GM12878 (cell line): ENCODE results near the gene TLL2. TPM values are rescaled to one million over a fixed set of nuclear protein-coding genes. Genes with fewer than 3 reads are reported as not detected.

Source experiments
- ATAC-seq: fragments of 200-7000 bp; cut with Tn5 transposase; 3 replicates; pipeline ENCODE4 v1.9.1; 2020; ENCODE audit warnings: mild to moderate bottlenecking, moderate library complexity
- BruUV-seq: library from RNA; stranded (reverse); fragments of 400-500 nt; replicated peaks from 2 replicates; lab custom pipeline; 2021; lab: Mats Ljungman, UMichigan
- CTCF ChIA-PET: fragments of 300-600 bp; sonication (Branson Sonifier 250); formaldehyde crosslinking; extraction: SDS; loops from one replicate; lab custom pipeline; 2021; ENCODE audit warnings: inconsistent platforms; lab: Yijun Ruan, JAX
- POLR2A ChIA-PET: fragments of 350-600 bp; formaldehyde crosslinking; extraction: SDS; loops from one replicate; lab custom pipeline; 2021; ENCODE audit warnings: inconsistent platforms; lab: Charles Lee
- RAD21 ChIA-PET: fragments of 300-600 bp; sonication (Branson Sonifier 250); formaldehyde crosslinking; loops from one replicate; lab custom pipeline; 2023; ENCODE audit warnings: antibody characterized with exemption; ENCODE audit not compliant: unreplicated experiment; lab: Charles Lee
- SMC1A ChIA-PET: fragments of 300-600 bp; sonication (Branson Sonifier 250); formaldehyde crosslinking; loops from one replicate; lab custom pipeline; 2023; ENCODE audit not compliant: unreplicated experiment, uncharacterized antibody; lab: Charles Lee
- DNase-seq: peaks from one replicate; pipeline ENCODE4 v3.0.0-alpha.2; 2011; ENCODE audit warnings: low read depth, low spot score
- FAIRE-seq: peaks from 3 replicates; lab custom pipeline; 2011; peaks lifted over from hg19 to GRCh38; lab: Jason Lieb, UNC
- H2AFZ ChIP-seq: 2 replicates; pipeline ENCODE4 v1.6.0; 2011; ENCODE audit warnings: low read depth, low read length, control low read depth; ENCODE audit not compliant: control insufficient read depth
- H3K27ac ChIP-seq: 2 replicates; pipeline ENCODE4 v1.5.1; 2011; ENCODE audit warnings: control low read depth; ENCODE audit not compliant: control insufficient read depth, insufficient read depth
- H3K27me3 ChIP-seq, 2 experiments: replicated peaks in 1 of 2; 2 replicates each; pipeline versions ENCODE4 v1.6.0 to v1.6.1; 2011; ENCODE audit warnings: low read length in 1 of 2; ENCODE audit not compliant: control insufficient read depth in 2 of 2, insufficient read depth in 2 of 2
- H3K36me3 ChIP-seq, 2 experiments: 2 replicates each; pipeline ENCODE4 v1.5.1; 2011; ENCODE audit warnings: low read length in 1 of 2; ENCODE audit not compliant: control insufficient read depth in 2 of 2, insufficient read depth in 2 of 2
- H3K4me1 ChIP-seq: 2 replicates; pipeline ENCODE4 v1.6.1; 2011; ENCODE audit warnings: mild to moderate bottlenecking, low read length, moderate library complexity, mixed read lengths; ENCODE audit not compliant: control insufficient read depth, insufficient read depth
- H3K4me2 ChIP-seq: 2 replicates; pipeline ENCODE4 v1.6.0; 2011; ENCODE audit warnings: control low read depth; ENCODE audit not compliant: control insufficient read depth, insufficient read depth
- H3K4me3 ChIP-seq: fragments of 200-600 bp; sonication (generic); 2 replicates; pipeline ENCODE4 v1.5.1; 2016
- H3K79me2 ChIP-seq: 2 replicates; pipeline ENCODE4 v1.6.0; 2011; ENCODE audit warnings: low read length; ENCODE audit not compliant: control insufficient read depth, insufficient read depth
- H3K9ac ChIP-seq: 2 replicates; pipeline ENCODE4 v1.8.0; 2011; ENCODE audit warnings: low read length, control low read depth, mixed read lengths; ENCODE audit not compliant: control insufficient read depth, insufficient read depth
- H3K9me3 ChIP-seq: replicated peaks from 3 replicates; pipeline ENCODE4 v1.5.1; 2011; ENCODE audit warnings: mild to moderate bottlenecking, low read length; ENCODE audit not compliant: control insufficient read depth, insufficient read depth
- H4K20me1 ChIP-seq: 2 replicates; pipeline ENCODE4 v1.6.0; 2011; ENCODE audit not compliant: control insufficient read depth, insufficient read depth
- ATF2 ChIP-seq: IDR thresholded peaks from 2 replicates; pipeline ENCODE4 v1.6.1; 2012; ENCODE audit warnings: low read length, inconsistent platforms
- IRF3 ChIP-seq: fragments of 450-650 bp; IDR thresholded peaks from 2 replicates; pipeline ENCODE4 v1.6.1; 2014; ENCODE audit warnings: mild to moderate bottlenecking
- NKRF ChIP-seq: fragments of 450-650 bp; conservative IDR thresholded peaks from 2 replicates; pipeline ENCODE4 v1.6.1; 2017; ENCODE audit warnings: mild to moderate bottlenecking, moderate library complexity
- PML ChIP-seq: IDR thresholded peaks from 2 replicates; pipeline ENCODE4 v1.6.1; 2012; ENCODE audit warnings: low read length, inconsistent platforms
- TBL1XR1 ChIP-seq: IDR thresholded peaks from 2 replicates; pipeline ENCODE4 v1.6.1; 2012; ENCODE audit warnings: low read depth, low read length, improper control_type of control experiment
- TCF7 ChIP-seq: IDR thresholded peaks from 2 replicates; pipeline ENCODE4 v1.6.1; 2014; ENCODE audit warnings: antibody characterized with exemption, borderline replicate concordance
- ZNF24 ChIP-seq: fragments of 450-650 bp; IDR thresholded peaks from 2 replicates; pipeline ENCODE4 v1.6.1; 2017; ENCODE audit warnings: antibody characterized with exemption, mild to moderate bottlenecking
- ZNF384 ChIP-seq: IDR thresholded peaks from 2 replicates; pipeline ENCODE4 v1.6.1; 2012; ENCODE audit warnings: low read depth, mild to moderate bottlenecking, low read length, improper control_type of control experiment, borderline replicate concordance
- WGBS: methylation state at CpG from one replicate; pipeline ENCODE4 v1.1.6; 2016; ENCODE audit warnings: low lambda C conversion rate; ENCODE audit not compliant: insufficient replicate concordance, insufficient coverage; ENCODE audit errors: missing lambda C conversion rate; 5-methylcytosine and 5-hydroxymethylcytosine counted together
- in situ Hi-C: fragments of 300-500 bp; cut with MboI; formaldehyde crosslinking; loops from 9 replicates; pipeline ENCODE4 v1.14.3; 2018; ENCODE audit warnings: mixed read lengths
- intact Hi-C: fragments of 100-400 bp; cut with micrococcal nuclease; formaldehyde crosslinking; loops from one replicate; pipeline ENCODE4 v1.14.2; 2022; ENCODE audit not compliant: unreplicated experiment
- polyA plus RNA-seq, 11 experiments: library from polyadenylated mRNA; depleted of rRNA in 4 of 11; unstranded in 6 of 11; stranded (reverse) in 5 of 11; fragments of >200 nt; fragmentation: Nextera tagmentation in 4 of 11; fragmentation: Illumina TruSeq in 1 of 11; extraction: Ambion mirVana in 4 of 11; extraction: Trizol in 1 of 11; gene quantifications; 1 replicate in 1 of 11; 2 replicates in 10 of 11; pipeline versions ENCODE4 v1.2.1 to v1.2.3, GENCODE V29; 2011 to 2016; ENCODE audit warnings: inconsistent platforms in 2 of 11, missing spikeins in 2 of 11, low read depth in 1 of 11
- total RNA-seq, 4 experiments: library from RNA; depleted of rRNA in 3 of 4; stranded (reverse); fragments of >200 nt in 3 of 4; fragmentation: Illumina TruSeq in 1 of 4; extraction: Trizol in 1 of 4; gene quantifications; 2 replicates each; pipeline versions ENCODE4 v1.2.1 to v1.2.3, GENCODE V29; 2013 to 2021

TLL2 gene
- total and polyA plus RNA-seq, 10 of the 15 experiments (the other 5 are each of a cell fraction or from before 2014, with no cell fraction given), result 0.02 to 2.1 (median 0.52) TPM

GRCh38 chr10:96410296-96410695, 103.4 kb downstream of the TLL2 start:
- POLR2A ChIA-PET, result no interaction called here
- H3K27me3 ChIP-seq, result no peaks in the 10 kb centered on the region; a peak in 1 of 4 replicates
- in situ Hi-C loops (no loop called here), intact Hi-C loops (no loop called here)
- RAD21 ChIA-PET, result no interaction called here
- H3K79me2 ChIP-seq, result no peaks in the 10 kb centered on the region
- no peak overlapping the region for H3K9ac ChIP-seq
- no peak overlapping the region for H3K4me2 ChIP-seq
- H2AFZ ChIP-seq, result no peak overlapping the region
- no TSS peak for BruUV-seq
- SMC1A ChIA-PET, result interaction anchor here (0.8 kb wide), 1 partner anchor 549 kb away, joined by 3 read pairs; no protein-coding TSS in a partner anchor
- no peaks in the 10 kb centered on the region for H4K20me1 ChIP-seq
- no peak overlapping the region for H3K27ac ChIP-seq
- no peak for FAIRE-seq
- TF ChIP-seq PML (no peak), ZNF24 (no peak), ZNF384 (no peak), TBL1XR1 (no peak), TCF7 (no peak), ATF2 (no peak), IRF3 (no peak), NKRF (no peak)
- WGBS, result 53% methylated on average over 11 of the region's 11 CpGs
- CTCF ChIA-PET, result interaction anchor here (1.5 to 2.0 kb wide), 3 partner anchors 15 to 800 kb away, joined by 5 to 6 read pairs (median 6); no protein-coding TSS in a partner anchor
- no peak for DNase-seq
- H3K36me3 ChIP-seq, result no peaks in the 10 kb centered on the region
- no peak for ATAC-seq
- H3K4me3 ChIP-seq, result no peak overlapping the region
- no peaks in the 10 kb centered on the region for H3K4me1 ChIP-seq
- no peaks in the 10 kb centered on the region; the same call in 2 of the 3 replicates for H3K9me3 ChIP-seq
